Esophagus muscularis mucosa (tissue), 4 donors: Measurements from ENCODE around the gene EIF3D.

Source experiments
- CTCF ChIP-seq, 3 experiments: fragments of 200-600 bp in 2 of 3; fragments of 450-650 bp in 1 of 3; sonication (generic) in 2 of 3; IDR thresholded peaks; one replicate each; pipeline ENCODE4 v1.5.1; 2017 to 2019; ENCODE audit warnings: antibody characterized with exemption in 3 of 3, mild to moderate bottlenecking in 2 of 3, moderate library complexity in 1 of 3
- EP300 ChIP-seq: sonication (generic); formaldehyde crosslinking; IDR thresholded peaks from one replicate; pipeline ENCODE4 v1.6.1; 2017; ENCODE audit warnings: antibody characterized with exemption
- POLR2A ChIP-seq: fragments of 450-650 bp; IDR thresholded peaks from one replicate; pipeline ENCODE4 v1.6.1; 2017; ENCODE audit warnings: antibody characterized with exemption, moderate library complexity, mild to moderate bottlenecking, low read depth
- POLR2AphosphoS5 ChIP-seq, 2 donors: sonication (generic); formaldehyde crosslinking; IDR thresholded peaks; one replicate each; pipeline ENCODE4 v1.6.1; 2017; ENCODE audit warnings: antibody characterized with exemption in 2 of 2

- TF ChIP-seq CTCF (IDR thresholded peaks at IDR 0.05) = no peak
- TF ChIP-seq POLR2A = no peak
- no peak for TF ChIP-seq POLR2AphosphoS5 (IDR thresholded peaks at IDR 0.05)
- no peak for TF ChIP-seq EP300
Measured at GRCh38 chr22:36563444-36563843, 34.5 kb upstream of the EIF3D start.
